ENCODE data around the gene FURIN.
A peak's percentile ranks its signal among the peaks of the same experiment; 100 is the strongest.
"Not testable (repeated sequence)": the region's sequence is repeated elsewhere in the genome, so short reads cannot be mapped to it uniquely, and the experiment has no call there.

The FURIN gene

DNA sequence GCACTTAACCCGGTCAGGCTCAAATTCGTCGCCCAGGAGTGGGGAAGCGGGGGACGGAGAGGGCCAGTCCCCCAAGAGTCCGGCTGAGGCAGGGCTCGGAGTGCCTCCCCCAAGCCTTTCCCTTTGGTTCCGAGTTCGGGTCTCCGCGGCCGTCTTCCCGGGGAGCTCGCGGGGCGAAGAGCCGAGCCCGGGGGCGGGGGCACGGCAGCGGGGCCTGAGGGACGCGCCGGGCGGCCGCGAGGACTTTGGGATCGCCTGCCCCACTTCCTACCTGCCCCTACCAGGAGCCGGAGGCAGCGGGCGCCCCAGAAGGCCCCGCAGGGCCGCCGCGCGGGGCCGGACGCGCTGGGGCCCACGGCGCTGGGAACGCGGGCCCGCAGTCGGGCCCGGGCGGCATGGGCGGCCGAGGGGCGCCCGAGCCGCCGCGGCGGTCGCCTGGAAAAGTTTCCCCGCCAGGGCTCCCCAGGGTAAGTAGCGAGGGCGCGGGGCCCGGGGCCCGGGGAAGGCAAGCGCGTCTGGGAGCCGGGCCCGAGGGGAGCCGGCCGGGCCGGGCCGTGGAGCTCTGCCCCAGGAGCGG, 2.8 kb downstream of the FURIN start:
- peak; percentile 12 to 62 (median 41) for DNase-seq

GRCh38 chr15:90871716-90872485, 3.5 kb downstream of the FURIN start:
- peak in 1 of 6 experiments; percentile 24 for DNase-seq

DNA sequence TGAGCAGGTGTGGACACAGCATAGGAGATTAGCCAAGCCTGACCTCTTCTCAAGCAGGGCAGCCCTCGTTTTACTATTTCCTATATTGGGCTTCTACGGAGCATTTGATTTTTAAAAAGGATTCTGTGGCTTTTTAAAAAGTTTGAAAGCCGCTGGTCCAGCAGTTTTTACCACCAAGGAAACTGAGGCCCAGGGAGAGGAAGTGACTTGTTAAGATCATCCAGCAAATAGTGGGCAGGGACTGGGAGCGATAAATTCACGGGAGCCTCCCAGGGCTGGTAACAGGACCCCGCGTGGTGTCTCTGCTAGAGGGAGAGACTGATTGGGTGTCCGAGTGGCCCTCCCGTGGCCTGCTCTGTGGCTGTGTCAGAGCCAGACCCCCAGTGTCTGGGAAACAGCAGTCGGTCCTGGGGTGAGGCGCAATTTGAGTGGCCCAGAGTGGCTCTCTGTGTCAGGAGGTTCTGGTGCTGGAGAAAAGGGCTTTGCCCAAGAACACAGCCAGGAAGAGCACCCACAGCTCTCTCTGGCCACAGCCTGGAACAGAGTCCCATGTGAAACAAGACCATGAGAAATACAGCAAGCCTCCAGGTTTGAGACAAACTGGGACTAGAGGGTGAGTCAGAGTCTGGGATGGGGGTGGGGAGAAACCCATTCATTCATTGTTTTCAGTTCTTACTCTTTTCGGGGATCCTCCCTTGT, 4.2 kb downstream of the FURIN start:
- no peak for DNase-seq

GRCh38 chr15:90873488-90873997, 5.2 kb downstream of the FURIN start:
- DNase-seq, result no peak

GRCh38 chr15:90873998-90874605, 5.7 kb downstream of the FURIN start:
- no peak for DNase-seq

GRCh38 chr15:90874986-90875385, 6.6 kb downstream of the FURIN start:
- not testable (repeated sequence) for DNase-seq

DNA sequence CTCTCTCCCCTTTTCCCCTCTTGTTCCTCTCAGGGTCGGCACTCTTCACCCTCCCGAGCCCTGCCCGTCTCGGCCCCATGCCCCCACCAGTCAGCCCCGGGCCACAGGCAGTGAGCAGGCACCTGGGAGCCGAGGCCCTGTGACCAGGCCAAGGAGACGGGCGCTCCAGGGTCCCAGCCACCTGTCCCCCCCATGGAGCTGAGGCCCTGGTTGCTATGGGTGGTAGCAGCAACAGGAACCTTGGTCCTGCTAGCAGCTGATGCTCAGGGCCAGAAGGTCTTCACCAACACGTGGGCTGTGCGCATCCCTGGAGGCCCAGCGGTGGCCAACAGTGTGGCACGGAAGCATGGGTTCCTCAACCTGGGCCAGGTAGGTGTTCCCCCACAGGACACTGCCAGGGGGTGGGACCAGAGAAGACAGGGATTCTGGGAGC, 7.2 kb downstream of the FURIN start:
- no peak for DNase-seq

DNA sequence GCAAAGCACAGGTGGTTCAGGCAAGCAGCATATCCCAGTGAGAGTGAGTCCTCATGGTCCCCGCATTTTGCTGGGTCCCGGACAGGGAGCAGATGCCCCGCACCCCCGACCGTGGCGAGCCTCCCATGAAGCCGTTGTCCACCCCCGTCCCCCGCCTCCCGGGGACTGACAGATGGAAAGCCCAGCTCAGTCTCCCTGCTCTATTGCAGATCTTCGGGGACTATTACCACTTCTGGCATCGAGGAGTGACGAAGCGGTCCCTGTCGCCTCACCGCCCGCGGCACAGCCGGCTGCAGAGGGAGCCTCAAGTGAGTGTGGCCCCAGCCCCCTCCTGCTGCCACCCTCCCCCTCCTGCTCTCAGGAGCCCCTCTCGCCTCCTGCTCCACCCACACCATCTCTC, 7.7 kb downstream of the FURIN start:
- DNase-seq, result no peak

- DNase-seq, result no peak
These were observed 8.3 kb downstream of the FURIN start for GRCh38 chr15:90876512-90877170.

DNA sequence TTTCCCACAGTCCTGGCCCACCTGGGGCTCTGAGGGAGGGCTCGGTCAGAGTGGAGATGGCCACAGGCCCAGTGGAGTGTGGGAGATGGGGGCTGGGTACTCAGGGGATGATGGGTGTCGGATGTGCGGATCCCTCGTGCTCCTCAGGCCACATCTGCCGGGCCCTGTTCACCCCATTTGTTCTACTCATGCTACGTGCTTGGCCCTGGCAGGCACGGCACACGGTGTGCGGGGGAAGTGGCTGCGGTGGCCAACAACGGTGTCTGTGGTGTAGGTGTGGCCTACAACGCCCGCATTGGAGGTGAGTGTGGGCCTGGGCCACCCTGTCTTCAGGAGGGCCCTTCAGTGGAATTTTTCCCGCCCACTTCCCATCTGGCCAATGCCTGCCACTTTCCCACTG, 8.9 kb downstream of the FURIN start:
- no peak for DNase-seq

DNA sequence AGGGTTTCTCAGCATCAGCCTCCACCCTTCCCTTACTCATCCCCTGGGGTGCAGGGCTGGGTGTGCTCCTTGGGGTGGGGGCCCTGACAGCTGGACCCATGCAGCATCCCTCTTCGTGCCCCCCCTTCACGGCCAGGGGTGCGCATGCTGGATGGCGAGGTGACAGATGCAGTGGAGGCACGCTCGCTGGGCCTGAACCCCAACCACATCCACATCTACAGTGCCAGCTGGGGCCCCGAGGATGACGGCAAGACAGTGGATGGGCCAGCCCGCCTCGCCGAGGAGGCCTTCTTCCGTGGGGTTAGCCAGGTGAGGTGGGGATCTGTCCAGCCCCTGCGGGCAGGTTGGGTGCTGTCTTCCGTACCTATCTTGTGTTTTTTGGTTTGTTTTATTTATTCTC, 9.6 kb downstream of the FURIN start:
- no peak for DNase-seq

- DNase-seq, result no peak
These were observed 10.3 kb downstream of the FURIN start for GRCh38 chr15:90878660-90879059.

GRCh38 chr15:90879730-90880366, 11.5 kb downstream of the FURIN start:
- no peak for DNase-seq

DNA sequence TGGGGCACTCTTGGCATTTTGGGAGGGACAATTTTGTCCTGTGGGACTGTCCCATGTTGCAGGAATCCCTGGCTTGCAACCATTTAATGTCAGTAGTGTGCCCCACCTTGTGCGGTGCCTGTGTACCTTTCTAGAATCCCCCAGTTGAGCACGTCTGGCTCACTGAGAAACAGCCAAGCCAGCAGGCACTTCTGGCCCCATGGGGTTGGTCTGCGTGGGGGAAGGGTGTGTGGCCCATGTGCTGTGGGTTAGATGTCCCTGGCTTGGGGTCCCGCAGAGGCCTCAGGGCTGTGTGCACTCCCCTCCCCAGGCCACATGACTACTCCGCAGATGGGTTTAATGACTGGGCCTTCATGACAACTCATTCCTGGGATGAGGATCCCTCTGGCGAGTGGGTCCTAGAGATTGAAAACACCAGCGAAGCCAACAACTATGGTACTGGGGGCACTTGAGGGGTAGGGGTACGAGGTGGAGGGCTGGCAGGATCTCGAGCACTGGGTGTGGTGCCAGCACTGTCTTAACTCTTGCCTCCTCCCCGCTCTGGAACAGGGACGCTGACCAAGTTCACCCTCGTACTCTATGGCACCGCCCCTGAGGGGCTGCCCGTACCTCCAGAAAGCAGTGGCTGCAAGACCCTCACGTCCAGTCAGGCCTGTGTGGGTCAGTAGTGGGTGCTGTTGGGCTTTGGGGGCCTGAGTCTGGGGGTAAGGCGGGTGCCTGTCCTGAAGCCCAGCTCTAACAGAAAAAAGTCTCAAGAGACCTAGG, 12.2 kb downstream of the FURIN start:
- no peak for DNase-seq

- DNase-seq, result no peak
These were observed 13.0 kb downstream of the FURIN start for GRCh38 chr15:90881181-90881977.

- DNase-seq, result no peak
These were observed 13.8 kb downstream of the FURIN start for GRCh38 chr15:90881978-90882721.

GRCh38 chr15:90882781-90883525, 14.6 kb downstream of the FURIN start:
- DNase-seq, result no peak

GRCh38 chr15:90883526-90883975, 15.2 kb downstream of the FURIN start:
- DNase-seq, result no peak
